LNCAP (cell line): ENCODE results near the gene MEGF11.

Experiments used
- TF ChIP-seq, protein P1 (sequence below): fragments of 450-650 bp; IDR thresholded peaks from 2 replicates; pipeline ENCODE4 v1.5.1; 2017; ENCODE audit warnings: mild to moderate bottlenecking

Gene MEGF11

DNA sequence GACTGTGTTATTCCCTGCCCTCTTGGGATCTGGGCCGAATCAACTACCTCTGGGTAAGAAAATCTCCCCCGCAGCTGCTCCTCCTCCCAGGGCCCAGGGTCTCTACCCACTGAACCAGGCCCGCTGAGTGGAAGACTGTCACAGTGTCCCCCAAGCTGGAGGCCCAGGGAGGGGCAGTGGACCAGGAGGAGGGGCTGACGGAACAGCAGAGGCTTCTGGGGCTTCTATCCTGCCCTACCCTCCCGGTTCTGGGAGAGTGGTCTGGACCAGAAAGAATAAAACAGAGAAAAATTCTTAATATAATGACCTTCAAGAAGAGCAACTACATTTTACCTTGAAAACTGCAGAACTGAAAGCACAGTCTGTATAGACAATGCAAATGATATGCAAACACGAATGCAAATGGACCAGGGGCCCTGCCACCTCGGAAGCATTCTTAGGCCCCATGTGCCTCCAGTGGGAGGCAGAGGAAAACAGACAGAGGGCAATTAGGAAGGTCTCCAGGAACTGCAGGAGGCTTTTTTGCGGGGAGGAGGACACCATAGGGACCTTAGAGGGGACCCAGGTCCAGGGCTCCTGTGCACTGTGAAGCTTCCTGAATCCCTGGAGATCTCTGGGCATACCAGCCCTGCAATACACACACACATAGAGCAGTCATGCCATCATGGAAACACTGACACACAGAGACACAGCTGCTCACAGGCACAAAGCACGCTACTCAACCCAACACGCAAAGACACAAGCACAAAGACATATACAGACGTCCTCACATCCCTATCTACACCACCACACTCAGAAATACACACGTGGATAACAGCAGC, 12.3 kb downstream of the MEGF11 start:
- TF ChIP-seq, protein P1, sequence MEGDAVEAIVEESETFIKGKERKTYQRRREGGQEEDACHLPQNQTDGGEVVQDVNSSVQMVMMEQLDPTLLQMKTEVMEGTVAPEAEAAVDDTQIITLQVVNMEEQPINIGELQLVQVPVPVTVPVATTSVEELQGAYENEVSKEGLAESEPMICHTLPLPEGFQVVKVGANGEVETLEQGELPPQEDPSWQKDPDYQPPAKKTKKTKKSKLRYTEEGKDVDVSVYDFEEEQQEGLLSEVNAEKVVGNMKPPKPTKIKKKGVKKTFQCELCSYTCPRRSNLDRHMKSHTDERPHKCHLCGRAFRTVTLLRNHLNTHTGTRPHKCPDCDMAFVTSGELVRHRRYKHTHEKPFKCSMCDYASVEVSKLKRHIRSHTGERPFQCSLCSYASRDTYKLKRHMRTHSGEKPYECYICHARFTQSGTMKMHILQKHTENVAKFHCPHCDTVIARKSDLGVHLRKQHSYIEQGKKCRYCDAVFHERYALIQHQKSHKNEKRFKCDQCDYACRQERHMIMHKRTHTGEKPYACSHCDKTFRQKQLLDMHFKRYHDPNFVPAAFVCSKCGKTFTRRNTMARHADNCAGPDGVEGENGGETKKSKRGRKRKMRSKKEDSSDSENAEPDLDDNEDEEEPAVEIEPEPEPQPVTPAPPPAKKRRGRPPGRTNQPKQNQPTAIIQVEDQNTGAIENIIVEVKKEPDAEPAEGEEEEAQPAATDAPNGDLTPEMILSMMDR = no peak

DNA sequence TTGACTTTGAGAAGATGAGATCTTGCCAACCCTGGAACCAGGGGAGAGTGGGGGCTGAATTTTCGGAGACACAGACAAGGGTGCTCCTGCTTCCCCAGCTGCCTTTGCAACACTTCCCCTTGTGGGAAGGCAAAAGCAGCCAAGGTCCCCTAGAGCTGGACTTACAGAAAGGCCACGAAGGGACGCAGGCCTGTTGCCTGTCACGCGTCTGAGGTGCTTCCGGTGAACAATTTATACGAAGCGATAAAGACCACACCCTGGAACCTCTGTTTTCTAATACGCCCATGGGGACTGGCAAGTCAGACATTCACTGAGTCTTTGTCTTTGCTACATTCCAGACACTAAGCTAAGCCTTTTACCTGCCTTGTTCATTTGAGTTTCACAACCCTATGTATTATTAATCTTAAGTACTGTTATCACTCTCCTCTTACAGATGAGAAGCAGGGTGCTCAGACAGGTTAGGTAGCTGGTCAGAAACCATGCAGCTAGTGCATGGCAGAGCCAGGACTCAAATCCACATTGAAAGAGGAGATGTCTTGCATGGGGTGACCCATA, 13.2 kb downstream of the MEGF11 start:
- TF ChIP-seq, protein P1 = no peak

DNA sequence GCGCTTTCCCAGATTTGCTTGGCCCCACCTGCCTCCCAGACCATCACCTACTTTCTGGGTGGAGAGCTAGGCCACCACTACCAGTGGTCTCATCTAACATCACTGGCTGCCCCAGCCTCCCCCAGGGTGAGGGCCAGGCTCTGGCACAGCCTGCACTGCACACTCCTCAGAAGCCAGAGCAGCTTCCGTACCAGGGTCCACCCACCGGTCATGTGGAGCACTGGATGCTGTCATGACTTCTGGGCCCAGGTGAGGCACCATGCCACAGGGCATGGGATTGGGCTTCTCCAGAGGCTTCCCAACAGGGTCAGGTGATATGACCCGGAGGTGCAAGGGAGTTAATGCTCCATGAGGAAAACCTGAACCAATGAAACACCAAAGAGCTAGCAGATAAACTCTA, 14.0 kb downstream of the MEGF11 start:
- TF ChIP-seq, protein P1 = no peak

DNA sequence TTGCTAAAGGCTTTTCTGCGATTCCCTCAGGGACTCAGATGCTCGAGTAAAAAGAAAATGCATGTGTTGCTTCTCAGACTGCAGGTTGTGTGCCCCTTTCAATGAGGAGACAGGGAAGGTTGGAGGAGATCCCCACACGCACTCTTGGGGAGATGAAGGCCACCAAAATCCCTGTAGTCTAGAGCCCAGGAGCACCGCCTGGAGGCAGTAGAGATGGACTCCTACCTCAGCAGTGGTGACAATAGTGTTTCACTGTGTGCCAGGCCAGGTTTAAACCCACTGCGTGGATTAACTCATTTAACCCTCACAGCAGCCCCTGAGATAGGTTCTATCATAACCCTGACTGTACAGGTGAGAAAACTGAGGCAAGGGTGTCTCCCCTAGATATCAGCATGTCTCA, 15.2 kb downstream of the MEGF11 start:
- TF ChIP-seq, protein P1 = no peak

DNA sequence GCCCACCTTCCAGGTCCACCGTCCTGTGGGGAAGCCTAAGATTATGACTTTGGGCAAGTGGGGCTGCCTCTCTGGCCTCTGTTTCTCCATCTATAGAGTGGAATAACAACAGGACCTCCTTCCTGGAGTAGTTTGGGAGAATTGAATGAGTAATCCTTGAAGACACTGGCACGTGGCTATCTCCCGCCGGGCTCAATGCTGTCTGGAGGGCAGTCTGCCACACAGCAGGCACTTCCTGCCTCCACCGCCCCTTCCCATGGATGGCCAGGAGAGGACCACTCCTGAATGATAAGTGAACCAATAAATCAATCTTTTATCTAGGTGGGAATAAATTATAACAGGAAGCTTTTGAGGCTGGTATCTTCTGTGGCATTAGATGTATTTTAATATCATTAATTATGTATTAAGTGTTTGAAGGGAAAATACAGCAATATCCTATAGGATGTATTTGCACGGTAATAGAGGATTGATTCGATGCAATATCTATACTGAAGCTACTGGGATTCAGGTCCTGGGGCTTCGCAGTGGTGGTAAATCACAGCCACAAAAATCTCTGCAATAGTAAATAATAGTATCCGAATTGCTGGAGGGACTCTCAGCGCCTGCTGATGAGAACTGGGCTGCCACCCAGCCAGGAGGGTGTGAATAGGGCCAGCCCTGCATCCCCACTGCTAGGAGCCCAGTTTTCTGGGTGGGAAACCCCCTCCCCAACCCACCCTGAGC, 15.9 kb downstream of the MEGF11 start:
- TF ChIP-seq, protein P1 = no peak

DNA sequence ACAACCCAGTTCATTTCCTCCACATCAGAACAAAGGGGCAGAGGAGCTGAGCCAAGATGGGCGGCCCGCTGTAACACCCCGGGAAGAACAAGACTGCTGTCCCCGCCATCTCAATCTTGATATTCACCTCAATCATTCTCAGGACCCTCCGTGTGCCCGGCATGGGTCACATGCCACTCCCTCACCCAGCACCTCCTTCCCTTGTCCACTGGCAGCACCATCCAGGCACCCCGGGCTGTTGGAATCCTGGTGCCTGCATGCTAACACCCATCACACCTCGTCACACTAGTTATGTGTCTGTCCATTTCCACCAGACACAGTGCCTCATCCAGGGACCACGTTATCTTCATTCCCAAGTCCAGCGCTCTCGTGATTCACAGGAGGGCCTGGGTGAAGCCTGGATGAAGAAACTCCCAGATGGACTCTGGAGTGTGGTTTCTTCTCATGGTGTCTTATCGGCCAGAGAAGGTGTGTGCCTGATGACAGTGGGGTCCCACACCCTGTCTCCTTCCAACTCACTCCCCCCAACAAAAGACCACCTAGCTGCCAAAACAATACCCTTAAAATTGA, 16.7 kb downstream of the MEGF11 start:
- TF ChIP-seq, protein P1 = no peak

DNA sequence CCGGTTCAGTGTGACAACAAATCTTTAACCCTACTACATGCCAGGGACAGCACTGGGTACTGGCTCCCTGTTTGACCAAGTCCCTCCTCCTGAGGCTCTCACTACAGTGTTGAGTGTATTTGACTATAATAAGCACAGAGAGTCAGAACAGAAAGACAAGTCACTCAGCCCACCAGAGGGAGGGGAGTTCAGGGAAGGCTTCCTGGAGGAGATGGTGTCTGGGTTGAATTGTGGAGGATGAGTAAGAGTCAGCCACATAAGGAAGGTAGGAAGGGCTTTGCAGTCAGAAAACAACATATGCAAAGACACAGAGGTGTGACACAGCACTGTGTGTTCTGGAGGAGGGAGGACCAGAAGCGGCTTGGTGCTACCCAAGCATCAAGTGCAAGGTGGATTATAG, 17.7 kb downstream of the MEGF11 start:
- TF ChIP-seq, protein P1 = no peak
